ENCODE results near the gene PDCD11.
"Not testable (repeated sequence)": the region's sequence is repeated elsewhere in the genome, so short reads cannot be mapped to it uniquely, and the experiment has no call there.

PDCD11 gene

GRCh38 chr10:103396067-103396788 is at the start of gene PDCD11, which contains the start of gene ATP5MK:
TSS of gene PDCD11 (plus strand) at chr10:103396626. CDS start at chr10:103398427, 1,801 bp downstream.
TSS of gene ATP5MK (minus strand) at chr10:103396475. CDS start at chr10:103392457, 4,018 bp downstream.
- DNase-seq, result peak; percentile 72

- DNase-seq, result no peak
These were observed 46.3 kb upstream of the PDCD11 start for GRCh38 chr10:103350175-103350516.

- DNase-seq, result no peak
These were observed 45.7 kb upstream of the PDCD11 start, which contains the start of gene PCGF6 for GRCh38 chr10:103350517-103351260. TSS of gene PCGF6 (minus strand) at chr10:103351140. CDS start at chr10:103351066, 74 bp downstream.

GRCh38 chr10:103353281-103353680 is 43.1 kb upstream of the PDCD11 start:
- no peak for DNase-seq

GRCh38 chr10:103354567-103354966 is 41.9 kb upstream of the PDCD11 start:
- DNase-seq, result not testable (repeated sequence)

GRCh38 chr10:103355906-103356599 is 40.4 kb upstream of the PDCD11 start:
- no peak for DNase-seq

GRCh38 chr10:103359493-103359892 is 36.9 kb upstream of the PDCD11 start:
- DNase-seq, result not testable (repeated sequence)

GRCh38 chr10:103360791-103361190 is 35.6 kb upstream of the PDCD11 start:
- DNase-seq, result not testable (repeated sequence)

- no peak for DNase-seq
These were observed 29.0 kb upstream of the PDCD11 start for GRCh38 chr10:103367379-103367781.

GRCh38 chr10:103367782-103368518 is 28.5 kb upstream of the PDCD11 start, which contains the start of gene TAF5:
TSS of gene TAF5 (plus strand) at chr10:103367976. CDS start at chr10:103367990, 14 bp downstream.
- peak; percentile 11 for DNase-seq

- DNase-seq, result no peak
These were observed 22.9 kb upstream of the PDCD11 start for GRCh38 chr10:103373544-103373943.

- no peak for DNase-seq
These were observed 22.2 kb upstream of the PDCD11 start for GRCh38 chr10:103374263-103374662.

GRCh38 chr10:103382769-103383168 is 13.7 kb upstream of the PDCD11 start:
- DNase-seq, result no peak

GRCh38 chr10:103394180-103394579 is 2.2 kb upstream of the PDCD11 start:
- DNase-seq, result no peak

- no peak for DNase-seq
These were observed 716 bp upstream of the PDCD11 start for GRCh38 chr10:103395754-103396066.

- DNase-seq, result no peak
These were observed 312 bp downstream of the PDCD11 start for GRCh38 chr10:103396789-103397087.

GRCh38 chr10:103397191-103397825 is 882 bp downstream of the PDCD11 start:
- no peak for DNase-seq

- no peak for DNase-seq
These were observed 17.1 kb downstream of the PDCD11 start for GRCh38 chr10:103413564-103413963.

- no peak for DNase-seq
These were observed 19.2 kb downstream of the PDCD11 start for GRCh38 chr10:103415581-103415980.

GRCh38 chr10:103416436-103417147 is 20.2 kb downstream of the PDCD11 start:
- DNase-seq, result no peak

GRCh38 chr10:103417148-103417469 is 20.7 kb downstream of the PDCD11 start:
- not testable (repeated sequence) for DNase-seq

GRCh38 chr10:103417601-103418000 is 21.2 kb downstream of the PDCD11 start:
- no peak for DNase-seq
